ENCODE data around the gene SET. TPM values are rescaled to one million over a fixed set of nuclear protein-coding genes. Genes with fewer than 3 reads are reported as not detected.

Gene SET
- total RNA-seq, 1 experiment from 2014 or later, result 422 TPM

DNA sequence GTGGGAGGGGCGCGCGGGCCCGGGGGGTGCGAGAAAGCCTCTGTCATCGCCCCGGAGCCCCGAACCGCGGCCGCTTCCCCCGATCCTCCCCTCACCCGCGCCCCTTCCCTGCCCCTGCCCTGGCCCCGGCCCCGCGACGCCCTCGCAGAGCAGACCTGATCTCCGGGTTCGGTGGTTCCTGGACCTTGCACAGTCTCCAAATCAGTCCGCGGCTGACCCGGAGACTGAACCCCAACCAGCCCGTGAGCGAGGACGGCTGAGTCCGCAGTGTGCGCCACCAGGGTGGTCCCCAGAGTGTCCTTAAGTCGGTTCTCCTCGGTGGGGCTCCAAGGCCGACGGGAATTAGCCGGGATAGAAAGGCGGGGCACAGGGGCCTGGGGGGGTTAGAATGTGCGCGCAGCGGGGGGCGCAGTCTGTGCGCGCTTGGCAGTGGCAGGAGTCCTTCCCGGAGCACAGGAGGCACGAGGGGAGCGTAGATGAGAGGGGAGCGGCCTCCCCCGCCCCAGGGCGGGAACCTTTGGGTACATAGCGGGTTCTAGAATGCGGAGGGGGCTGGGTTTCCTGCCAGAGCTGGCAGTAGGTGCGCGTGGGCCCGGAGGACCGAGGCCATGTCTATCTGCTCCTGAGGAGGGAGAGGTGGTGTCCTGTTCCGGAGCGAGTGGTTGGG is 14.1 kb downstream of the SET start:
- TF ChIP-seq, protein P1, sequence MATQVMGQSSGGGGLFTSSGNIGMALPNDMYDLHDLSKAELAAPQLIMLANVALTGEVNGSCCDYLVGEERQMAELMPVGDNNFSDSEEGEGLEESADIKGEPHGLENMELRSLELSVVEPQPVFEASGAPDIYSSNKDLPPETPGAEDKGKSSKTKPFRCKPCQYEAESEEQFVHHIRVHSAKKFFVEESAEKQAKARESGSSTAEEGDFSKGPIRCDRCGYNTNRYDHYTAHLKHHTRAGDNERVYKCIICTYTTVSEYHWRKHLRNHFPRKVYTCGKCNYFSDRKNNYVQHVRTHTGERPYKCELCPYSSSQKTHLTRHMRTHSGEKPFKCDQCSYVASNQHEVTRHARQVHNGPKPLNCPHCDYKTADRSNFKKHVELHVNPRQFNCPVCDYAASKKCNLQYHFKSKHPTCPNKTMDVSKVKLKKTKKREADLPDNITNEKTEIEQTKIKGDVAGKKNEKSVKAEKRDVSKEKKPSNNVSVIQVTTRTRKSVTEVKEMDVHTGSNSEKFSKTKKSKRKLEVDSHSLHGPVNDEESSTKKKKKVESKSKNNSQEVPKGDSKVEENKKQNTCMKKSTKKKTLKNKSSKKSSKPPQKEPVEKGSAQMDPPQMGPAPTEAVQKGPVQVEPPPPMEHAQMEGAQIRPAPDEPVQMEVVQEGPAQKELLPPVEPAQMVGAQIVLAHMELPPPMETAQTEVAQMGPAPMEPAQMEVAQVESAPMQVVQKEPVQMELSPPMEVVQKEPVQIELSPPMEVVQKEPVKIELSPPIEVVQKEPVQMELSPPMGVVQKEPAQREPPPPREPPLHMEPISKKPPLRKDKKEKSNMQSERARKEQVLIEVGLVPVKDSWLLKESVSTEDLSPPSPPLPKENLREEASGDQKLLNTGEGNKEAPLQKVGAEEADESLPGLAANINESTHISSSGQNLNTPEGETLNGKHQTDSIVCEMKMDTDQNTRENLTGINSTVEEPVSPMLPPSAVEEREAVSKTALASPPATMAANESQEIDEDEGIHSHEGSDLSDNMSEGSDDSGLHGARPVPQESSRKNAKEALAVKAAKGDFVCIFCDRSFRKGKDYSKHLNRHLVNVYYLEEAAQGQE (IDR thresholded peaks at IDR 0.05; ENCODE audit: insufficient read depth in 1 of 2, low read depth in 2 of 2, low read length in 1 of 2), result no peak
- no peak for TF ChIP-seq TCF7L2 (IDR thresholded peaks at IDR 0.05; ENCODE audit: low read depth, low read length)
- H3K27ac ChIP-seq (ENCODE audit: low read length), result peak overlapping the region; percentile 77
- BruUV-seq (replicated peaks), result no TSS peak
- no peaks in the 10 kb centered on the region for H3K27me3 ChIP-seq (ENCODE audit: control insufficient read depth, insufficient read depth, low read length)
- no peak for DNase-seq (ENCODE audit: low read depth, low spot score)
- peak overlapping the region; percentile 62 to 64 for H3K4me3 ChIP-seq (ENCODE audit: low read depth in 2 of 2, low read length in 2 of 2)
- peaks cover 3% of the 10 kb centered on the region; the same call in 1 of the 2 replicates for H3K4me1 ChIP-seq (ENCODE audit: control insufficient read depth, insufficient read depth, low read length)
- ChIA-PET POLR2A (no interaction called here), CTCF (no interaction called here)
- intact Hi-C loops (cut with micrococcal nuclease; ENCODE audit: unreplicated experiment) (no loop called here), in situ Hi-C loops (cut with HindIII; ENCODE audit: low pct_unique_long_range_greater_than_20kb, low sequenced_read_pairs) (no loop called here)
- peak; percentile 46 for ATAC-seq
- H3K36me3 ChIP-seq (ENCODE audit: control insufficient read depth, insufficient read depth, low read length), result no peaks in the 10 kb centered on the region; the same call in 1 of the 2 replicates
- H3K9me3 ChIP-seq (ENCODE audit: control insufficient read depth, insufficient read depth, low read depth, low read length), result no peaks in the 10 kb centered on the region

DNA sequence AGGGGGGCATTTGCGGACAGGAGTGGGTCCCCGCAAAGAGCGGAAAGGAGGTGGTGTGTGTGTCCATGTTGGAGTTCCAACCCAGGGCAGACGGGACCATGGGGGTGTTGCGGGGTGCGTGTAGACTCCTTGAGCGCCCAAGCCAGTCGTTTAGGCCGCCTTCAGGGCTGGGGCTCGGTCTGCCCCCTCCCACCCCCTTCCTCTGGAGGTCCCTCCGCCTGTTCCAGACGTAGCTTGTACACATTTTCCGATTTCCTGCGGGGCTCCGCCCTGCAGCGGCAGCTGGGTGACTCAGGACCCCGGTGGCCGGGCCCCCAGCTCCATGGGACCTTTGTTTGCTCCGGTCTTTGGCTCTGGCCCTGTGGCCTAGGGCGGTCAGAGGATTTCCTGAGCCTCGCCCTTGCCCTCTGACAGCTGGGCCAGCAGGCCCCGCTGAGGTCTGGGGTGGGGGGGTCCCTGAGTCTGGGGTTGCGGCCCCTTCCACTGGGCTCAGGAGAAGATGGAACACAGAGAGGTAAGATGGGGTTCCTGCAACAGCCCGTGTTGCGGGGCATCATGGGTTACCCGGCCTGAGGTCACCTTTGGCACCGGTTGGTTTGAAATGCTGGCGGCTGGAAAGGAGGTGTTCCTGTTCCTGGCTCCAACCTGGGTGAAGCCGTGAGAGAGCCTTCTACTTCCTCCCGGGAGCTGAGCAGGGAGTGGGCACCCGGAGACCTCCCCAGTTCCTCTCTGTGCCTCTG is 14.8 kb downstream of the SET start:
- POLR2A ChIA-PET, result no interaction called here
- H3K4me3 ChIP-seq (ENCODE audit: low read depth in 2 of 2, low read length in 2 of 2), result peak overlapping the region; percentile 62 to 64
- ATAC-seq (no peak; the same call in 1 of the 2 replicates), DNase-seq (ENCODE audit: low read depth, low spot score) (no peak)
- H3K36me3 ChIP-seq (ENCODE audit: control insufficient read depth, insufficient read depth, low read length), result no peaks in the 10 kb centered on the region; the same call in 1 of the 2 replicates
- TF ChIP-seq SIN3A (IDR thresholded peaks at IDR 0.05; ENCODE audit: borderline replicate concordance, insufficient read depth, low read depth, low read length), result no peak
- 0 out of 2 replicates have a peak, but pooled peaks have one; percentile 26 for TF ChIP-seq POLR2AphosphoS5 (IDR thresholded peaks at IDR 0.05; ENCODE audit: low read depth, low read length)
- TF ChIP-seq, protein P1 (IDR thresholded peaks at IDR 0.05; ENCODE audit: insufficient read depth in 1 of 2, low read depth in 2 of 2, low read length in 1 of 2), result no peak
- H3K27me3 ChIP-seq (ENCODE audit: control insufficient read depth, insufficient read depth, low read length), result no peaks in the 10 kb centered on the region
- intact Hi-C loops (cut with micrococcal nuclease; ENCODE audit: unreplicated experiment), result no loop called here
- in situ Hi-C loops (cut with HindIII; ENCODE audit: low pct_unique_long_range_greater_than_20kb, low sequenced_read_pairs), result no loop called here
- H3K9me3 ChIP-seq (ENCODE audit: control insufficient read depth, insufficient read depth, low read depth, low read length), result no peaks in the 10 kb centered on the region
- no TSS peak for BruUV-seq (replicated peaks)
- CTCF ChIA-PET, result no interaction called here
- H3K27ac ChIP-seq (ENCODE audit: low read length), result peak overlapping the region; percentile 77
- H3K4me1 ChIP-seq (ENCODE audit: control insufficient read depth, insufficient read depth, low read length), result peaks cover 3% of the 10 kb centered on the region; the same call in 1 of the 2 replicates
